ENCODE results near the gene MED4. TPM values are rescaled to one million over a fixed set of nuclear protein-coding genes. Genes with fewer than 3 reads are reported as not detected.

Gene MED4
- total and polyA plus RNA-seq, 9 of the 15 experiments (the other 6 are each of a cell fraction or from before 2014, with no cell fraction given): 24.5 to 87.3 (median 58.3) TPM

DNA sequence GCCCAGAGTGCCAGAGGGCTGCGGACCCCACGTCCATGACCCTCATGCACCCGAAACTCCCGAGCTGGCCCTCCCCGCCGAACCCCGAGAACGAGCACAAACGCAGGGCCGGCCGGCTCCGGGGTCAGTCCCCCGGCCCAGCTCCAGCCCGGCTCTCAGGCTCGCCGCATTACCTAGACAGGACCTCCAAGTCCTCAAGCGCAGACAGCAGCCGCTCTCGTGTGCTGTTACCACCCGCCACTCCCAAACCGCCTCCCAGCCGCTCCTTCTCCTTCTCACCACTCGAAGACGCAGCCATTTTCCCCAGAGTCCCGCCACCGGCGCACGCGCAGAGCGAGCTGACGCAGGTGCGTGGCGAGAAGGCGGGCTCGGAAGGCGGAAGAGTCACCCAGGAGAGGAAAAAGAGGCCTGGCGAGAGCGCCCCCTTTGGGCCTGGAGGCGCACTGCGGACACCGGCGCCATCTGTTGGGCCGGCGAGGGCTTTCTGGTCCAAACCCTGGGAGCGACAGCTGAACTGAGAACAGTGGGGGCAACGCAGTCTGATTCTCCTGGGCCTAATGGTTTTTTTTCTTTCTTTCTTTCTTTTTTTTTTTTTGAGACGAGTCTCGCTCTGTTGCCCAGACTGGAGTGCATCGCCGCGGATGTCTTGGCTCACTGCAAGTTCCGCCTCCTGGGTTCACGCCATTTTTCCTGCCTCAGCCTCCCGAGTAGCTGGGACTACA is at the start of gene MED4 (continued):
- TF ChIP-seq SP2 (IDR thresholded peaks at IDR 0.05; ENCODE audit: extremely low read depth, low read depth, low read length, poor library complexity, severe bottlenecking) (peak; percentile 78), NCOA2 (IDR thresholded peaks at IDR 0.05; ENCODE audit: partially characterized antibody in 2 of 2) (no peak), ZNF699 (CRISPR knock-in tag; IDR thresholded peaks at IDR 0.05; ENCODE audit: insufficient replicate concordance) (no peak), ZSCAN29 (IDR thresholded peaks at IDR 0.05) (no peak), PHF20 (IDR thresholded peaks at IDR 0.05; ENCODE audit: partially characterized antibody) (peak; percentile 80), POLR2AphosphoS5 (IDR thresholded peaks at IDR 0.05; ENCODE audit: control insufficient read depth, insufficient read depth, low read depth, low read length) (peak; percentile 93), TRIM28 (IDR thresholded peaks at IDR 0.05) (peak; percentile 46; the same call in 1 of the 2 replicates), CBX1 (IDR thresholded peaks at IDR 0.05; ENCODE audit: low read depth) (peak; percentile 88; the same call in 1 of the 2 replicates), SIN3B (IDR thresholded peaks at IDR 0.05; ENCODE audit: low read depth) (peak; percentile 95), STAT5A (IDR thresholded peaks at IDR 0.05; ENCODE audit: borderline replicate concordance, low read length) (no peak), CXXC5 (CRISPR knock-in tag; IDR thresholded peaks at IDR 0.05) (peak; percentile 94), KDM5B (IDR thresholded peaks at IDR 0.05; ENCODE audit: insufficient replicate concordance, low read depth, low read length) (peak; percentile 84), MTA3 (IDR thresholded peaks at IDR 0.05; ENCODE audit: borderline replicate concordance) (peak; percentile 44; the same call in 1 of the 2 replicates), TAF9B (IDR thresholded peaks at IDR 0.05; ENCODE audit: partially characterized antibody) (peak; percentile 94), SMC3 (conservative IDR thresholded peaks at IDR 0.05; ENCODE audit: insufficient read depth, low read depth, low read length) (peak; percentile 41; the same call in 1 of the 2 replicates), CBX3 (IDR thresholded peaks at IDR 0.05; ENCODE audit: borderline replicate concordance in 1 of 2, low read length in 2 of 2) (peak in 1 of 2 experiments; percentile 78; a peak in 2 of 3 replicates), KLF16 (IDR thresholded peaks at IDR 0.05) (peak; percentile 41; the same call in 1 of the 2 replicates), HLTF (IDR thresholded peaks at IDR 0.05) (0 out of 2 replicates have a peak, but pooled peaks have one; percentile 24), MCM7 (IDR thresholded peaks at IDR 0.05) (no peak), KAT7 (CRISPR knock-in tag; IDR thresholded peaks at IDR 0.05; ENCODE audit: borderline replicate concordance) (peak; percentile 44; the same call in 1 of the 2 replicates), ATF7 (IDR thresholded peaks at IDR 0.05) (peak; percentile 69; the same call in 1 of the 2 replicates), ZNF431 (CRISPR knock-in tag; IDR thresholded peaks at IDR 0.05) (no peak), RCOR1 (IDR thresholded peaks at IDR 0.05; ENCODE audit: borderline replicate concordance in 1 of 2, low read depth in 2 of 2, low read length in 2 of 2) (peak in 1 of 2 experiments; percentile 65; a peak in 1 of 4 replicates), POLR2A (conservative IDR thresholded peaks at IDR 0.05) (peak; percentile 93), TEAD1 (CRISPR knock-in tag; IDR thresholded peaks at IDR 0.05) (peak in 1 of 2 experiments; percentile 55; a peak in 1 of 4 replicates)
- TF ChIP-seq, protein P1, sequence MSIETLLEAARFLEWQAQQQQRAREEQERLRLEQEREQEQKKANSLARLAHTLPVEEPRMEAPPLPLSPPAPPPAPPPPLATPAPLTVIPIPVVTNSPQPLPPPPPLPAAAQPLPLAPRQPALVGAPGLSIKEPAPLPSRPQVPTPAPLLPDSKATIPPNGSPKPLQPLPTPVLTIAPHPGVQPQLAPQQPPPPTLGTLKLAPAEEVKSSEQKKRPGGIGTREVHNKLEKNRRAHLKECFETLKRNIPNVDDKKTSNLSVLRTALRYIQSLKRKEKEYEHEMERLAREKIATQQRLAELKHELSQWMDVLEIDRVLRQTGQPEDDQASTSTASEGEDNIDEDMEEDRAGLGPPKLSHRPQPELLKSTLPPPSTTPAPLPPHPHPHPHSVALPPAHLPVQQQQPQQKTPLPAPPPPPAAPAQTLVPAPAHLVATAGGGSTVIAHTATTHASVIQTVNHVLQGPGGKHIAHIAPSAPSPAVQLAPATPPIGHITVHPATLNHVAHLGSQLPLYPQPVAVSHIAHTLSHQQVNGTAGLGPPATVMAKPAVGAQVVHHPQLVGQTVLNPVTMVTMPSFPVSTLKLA (conservative IDR thresholded peaks at IDR 0.05): peak in 1 of 2 experiments; percentile 80; a peak in 3 of 4 replicates
- TF ChIP-seq, protein P2, sequence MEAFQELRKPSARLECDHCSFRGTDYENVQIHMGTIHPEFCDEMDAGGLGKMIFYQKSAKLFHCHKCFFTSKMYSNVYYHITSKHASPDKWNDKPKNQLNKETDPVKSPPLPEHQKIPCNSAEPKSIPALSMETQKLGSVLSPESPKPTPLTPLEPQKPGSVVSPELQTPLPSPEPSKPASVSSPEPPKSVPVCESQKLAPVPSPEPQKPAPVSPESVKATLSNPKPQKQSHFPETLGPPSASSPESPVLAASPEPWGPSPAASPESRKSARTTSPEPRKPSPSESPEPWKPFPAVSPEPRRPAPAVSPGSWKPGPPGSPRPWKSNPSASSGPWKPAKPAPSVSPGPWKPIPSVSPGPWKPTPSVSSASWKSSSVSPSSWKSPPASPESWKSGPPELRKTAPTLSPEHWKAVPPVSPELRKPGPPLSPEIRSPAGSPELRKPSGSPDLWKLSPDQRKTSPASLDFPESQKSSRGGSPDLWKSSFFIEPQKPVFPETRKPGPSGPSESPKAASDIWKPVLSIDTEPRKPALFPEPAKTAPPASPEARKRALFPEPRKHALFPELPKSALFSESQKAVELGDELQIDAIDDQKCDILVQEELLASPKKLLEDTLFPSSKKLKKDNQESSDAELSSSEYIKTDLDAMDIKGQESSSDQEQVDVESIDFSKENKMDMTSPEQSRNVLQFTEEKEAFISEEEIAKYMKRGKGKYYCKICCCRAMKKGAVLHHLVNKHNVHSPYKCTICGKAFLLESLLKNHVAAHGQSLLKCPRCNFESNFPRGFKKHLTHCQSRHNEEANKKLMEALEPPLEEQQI (IDR thresholded peaks at IDR 0.05): peak; percentile 98
